Measurements from ENCODE around the gene DIP2C.

GRCh38 chr10:571166-571565 lies 118.3 kb downstream of the DIP2C start:
- no peak for TF ChIP-seq POLR2A (IDR thresholded peaks at IDR 0.05)
- TF ChIP-seq, protein P1, sequence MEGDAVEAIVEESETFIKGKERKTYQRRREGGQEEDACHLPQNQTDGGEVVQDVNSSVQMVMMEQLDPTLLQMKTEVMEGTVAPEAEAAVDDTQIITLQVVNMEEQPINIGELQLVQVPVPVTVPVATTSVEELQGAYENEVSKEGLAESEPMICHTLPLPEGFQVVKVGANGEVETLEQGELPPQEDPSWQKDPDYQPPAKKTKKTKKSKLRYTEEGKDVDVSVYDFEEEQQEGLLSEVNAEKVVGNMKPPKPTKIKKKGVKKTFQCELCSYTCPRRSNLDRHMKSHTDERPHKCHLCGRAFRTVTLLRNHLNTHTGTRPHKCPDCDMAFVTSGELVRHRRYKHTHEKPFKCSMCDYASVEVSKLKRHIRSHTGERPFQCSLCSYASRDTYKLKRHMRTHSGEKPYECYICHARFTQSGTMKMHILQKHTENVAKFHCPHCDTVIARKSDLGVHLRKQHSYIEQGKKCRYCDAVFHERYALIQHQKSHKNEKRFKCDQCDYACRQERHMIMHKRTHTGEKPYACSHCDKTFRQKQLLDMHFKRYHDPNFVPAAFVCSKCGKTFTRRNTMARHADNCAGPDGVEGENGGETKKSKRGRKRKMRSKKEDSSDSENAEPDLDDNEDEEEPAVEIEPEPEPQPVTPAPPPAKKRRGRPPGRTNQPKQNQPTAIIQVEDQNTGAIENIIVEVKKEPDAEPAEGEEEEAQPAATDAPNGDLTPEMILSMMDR (IDR thresholded peaks at IDR 0.05): no peak

Measured in prostate gland (tissue), 2 donors.